Mammary epithelial cell (primary cell): Measurements from ENCODE around the gene DYNC2H1.

Experiments
- CTCF ChIP-seq, 2 donors: IDR thresholded peaks in 1 of 2; conservative IDR thresholded peaks in 1 of 2; 2 replicates each; pipeline ENCODE4 v1.5.1; 2011 to 2012; ENCODE audit warnings: inconsistent platforms in 2 of 2, low read length in 2 of 2, mild to moderate bottlenecking in 2 of 2, control low read depth in 1 of 2, low read depth in 1 of 2; ENCODE audit not compliant: insufficient read depth in 1 of 2; ENCODE audit errors: extremely low read depth in 1 of 2
- EZH2 ChIP-seq: IDR thresholded peaks from 2 replicates; pipeline ENCODE4 v1.6.1; 2012; ENCODE audit warnings: low read length, inconsistent platforms, borderline replicate concordance

GRCh38 chr11:103483996-103484395 is 374.8 kb downstream of the DYNC2H1 start:
- TF ChIP-seq EZH2 (no peak), CTCF (conservative IDR thresholded peaks at IDR 0.05 in 1 of 2, IDR thresholded peaks at IDR 0.05 in 1 of 2; ENCODE audit: extremely low read depth in 1 of 2, insufficient read depth in 1 of 2, low read depth in 1 of 2, low read length in 2 of 2) (no peak)
